NB4 (cell line): ENCODE results near the gene KDM6A.

Source experiments
- DNase-seq: peaks from one replicate; pipeline ENCODE4 v3.0.0; 2010; ENCODE audit warnings: low read depth
- H3K4me3 ChIP-seq: one replicate; pipeline ENCODE4 v1.5.1; 2011; ENCODE audit warnings: mild to moderate bottlenecking, low read depth, low read length, moderate library complexity
- CTCF ChIP-seq: IDR thresholded peaks from one replicate; pipeline ENCODE4 v1.5.1; 2012; ENCODE audit warnings: low read depth, low read length
- MAX ChIP-seq: IDR thresholded peaks from 2 replicates; pipeline ENCODE4 v1.6.1; 2011; ENCODE audit warnings: low read depth, low read length
- MYC ChIP-seq: IDR thresholded peaks from 2 replicates; pipeline ENCODE4 v1.6.1; 2011; ENCODE audit warnings: low read depth, low read length
- POLR2A ChIP-seq: IDR thresholded peaks from 2 replicates; pipeline ENCODE4 v1.6.1; 2011; ENCODE audit warnings: mild to moderate bottlenecking; ENCODE audit not compliant: insufficient read length; ENCODE audit errors: extremely low read depth

Gene KDM6A

GRCh38 chrX:45077748-45078424 is 204.9 kb downstream of the KDM6A start:
- no peak overlapping the region for H3K4me3 ChIP-seq
- DNase-seq = no peak
- no peak for TF ChIP-seq CTCF
- TF ChIP-seq MYC = no peak
- TF ChIP-seq MAX = no peak
- no peak for TF ChIP-seq POLR2A

GRCh38 chrX:45083314-45083713 is 210.3 kb downstream of the KDM6A start:
- no peak for TF ChIP-seq POLR2A
- TF ChIP-seq CTCF = no peak
- TF ChIP-seq MAX = no peak
- TF ChIP-seq MYC = no peak
- H3K4me3 ChIP-seq = no peak overlapping the region
- DNase-seq = peak; percentile 8

- TF ChIP-seq MAX = no peak
- no peak for TF ChIP-seq MYC
- no peak for TF ChIP-seq CTCF
- no peak for TF ChIP-seq POLR2A
- no peak overlapping the region for H3K4me3 ChIP-seq
- DNase-seq = no peak
Measured at GRCh38 chrX:45110494-45110893, 237.5 kb downstream of the KDM6A start.

- TF ChIP-seq CTCF (no peak), POLR2A (no peak), MYC (no peak), MAX (no peak)
- no peak overlapping the region for H3K4me3 ChIP-seq
- peak; percentile 31 for DNase-seq
Measured at GRCh38 chrX:45126158-45126557, 253.2 kb downstream of the KDM6A start.

GRCh38 chrX:45128896-45129454 is 256.0 kb downstream of the KDM6A start:
- H3K4me3 ChIP-seq = no peak overlapping the region
- DNase-seq = no peak
- no peak for TF ChIP-seq POLR2A
- TF ChIP-seq MYC = no peak
- no peak for TF ChIP-seq MAX
- no peak for TF ChIP-seq CTCF
